Kidney epithelial cell (primary cell): Measurements from ENCODE around the gene TTC9B. TPM values are rescaled to one million over a fixed set of nuclear protein-coding genes. Genes with fewer than 3 reads are reported as not detected.

ENCODE experiments used
- DNase-seq: peaks from one replicate; pipeline ENCODE4 v3.0.0-alpha.2; 2010; ENCODE audit warnings: low read depth
- H3K27me3 ChIP-seq: 2 replicates; pipeline ENCODE4 v1.6.0; 2011; ENCODE audit warnings: low read length; ENCODE audit not compliant: control insufficient read depth, insufficient read depth
- H3K36me3 ChIP-seq: 2 replicates; pipeline ENCODE4 v1.5.1; 2011; ENCODE audit warnings: low read length; ENCODE audit not compliant: control insufficient read depth, insufficient read depth
- H3K4me3 ChIP-seq: 2 replicates; pipeline ENCODE4 v1.5.1; 2011; ENCODE audit warnings: low read depth, mild to moderate bottlenecking, control low read depth, low read length
- total RNA-seq: library from RNA; depleted of rRNA; stranded (reverse); fragments of >200 nt; gene quantifications from 2 replicates; pipeline ENCODE4 v1.2.3, GENCODE V29; 2015
- TF ChIP-seq, protein P1 (sequence below): IDR thresholded peaks from 2 replicates; pipeline ENCODE4 v1.5.1; 2011; ENCODE audit warnings: mild to moderate bottlenecking, moderate library complexity, low read length, control low read depth, inconsistent platforms; ENCODE audit not compliant: insufficient read depth, poor library complexity, severe bottlenecking

The TTC9B gene
- total RNA-seq, 1 donor from 2014 or later = not detected

DNA sequence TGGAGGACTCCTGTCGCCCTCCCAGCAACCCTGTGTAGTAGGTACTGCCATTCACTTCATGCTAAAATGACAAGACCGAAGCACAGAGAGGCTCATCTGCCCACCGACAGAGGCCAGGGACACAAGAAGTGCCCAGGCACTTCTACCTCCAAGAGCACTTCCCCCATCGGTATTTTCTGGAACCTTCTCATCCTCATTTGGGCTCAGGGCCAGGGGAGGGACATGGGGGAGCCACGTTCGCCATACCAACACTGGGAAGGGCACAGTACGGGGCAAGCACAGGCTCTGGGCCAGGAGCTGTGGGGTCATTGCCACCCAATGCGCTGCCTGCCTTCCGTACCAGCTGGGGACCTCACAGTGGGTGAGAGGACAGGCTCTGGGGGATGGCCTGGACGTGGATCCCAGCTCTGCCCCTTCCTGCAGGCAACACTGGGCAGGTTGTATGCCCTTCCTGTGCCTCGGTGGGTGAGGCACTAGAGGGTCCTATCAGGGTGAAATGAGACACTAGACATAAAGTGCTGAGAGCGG, 29.6 kb upstream of the TTC9B start:
- no peak for DNase-seq
- Histone ChIP-seq H3K27me3 (no peaks in the 10 kb centered on the region), H3K4me3 (no peak overlapping the region), H3K36me3 (no peaks in the 10 kb centered on the region)
- TF ChIP-seq, protein P1, sequence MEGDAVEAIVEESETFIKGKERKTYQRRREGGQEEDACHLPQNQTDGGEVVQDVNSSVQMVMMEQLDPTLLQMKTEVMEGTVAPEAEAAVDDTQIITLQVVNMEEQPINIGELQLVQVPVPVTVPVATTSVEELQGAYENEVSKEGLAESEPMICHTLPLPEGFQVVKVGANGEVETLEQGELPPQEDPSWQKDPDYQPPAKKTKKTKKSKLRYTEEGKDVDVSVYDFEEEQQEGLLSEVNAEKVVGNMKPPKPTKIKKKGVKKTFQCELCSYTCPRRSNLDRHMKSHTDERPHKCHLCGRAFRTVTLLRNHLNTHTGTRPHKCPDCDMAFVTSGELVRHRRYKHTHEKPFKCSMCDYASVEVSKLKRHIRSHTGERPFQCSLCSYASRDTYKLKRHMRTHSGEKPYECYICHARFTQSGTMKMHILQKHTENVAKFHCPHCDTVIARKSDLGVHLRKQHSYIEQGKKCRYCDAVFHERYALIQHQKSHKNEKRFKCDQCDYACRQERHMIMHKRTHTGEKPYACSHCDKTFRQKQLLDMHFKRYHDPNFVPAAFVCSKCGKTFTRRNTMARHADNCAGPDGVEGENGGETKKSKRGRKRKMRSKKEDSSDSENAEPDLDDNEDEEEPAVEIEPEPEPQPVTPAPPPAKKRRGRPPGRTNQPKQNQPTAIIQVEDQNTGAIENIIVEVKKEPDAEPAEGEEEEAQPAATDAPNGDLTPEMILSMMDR = no peak

DNA sequence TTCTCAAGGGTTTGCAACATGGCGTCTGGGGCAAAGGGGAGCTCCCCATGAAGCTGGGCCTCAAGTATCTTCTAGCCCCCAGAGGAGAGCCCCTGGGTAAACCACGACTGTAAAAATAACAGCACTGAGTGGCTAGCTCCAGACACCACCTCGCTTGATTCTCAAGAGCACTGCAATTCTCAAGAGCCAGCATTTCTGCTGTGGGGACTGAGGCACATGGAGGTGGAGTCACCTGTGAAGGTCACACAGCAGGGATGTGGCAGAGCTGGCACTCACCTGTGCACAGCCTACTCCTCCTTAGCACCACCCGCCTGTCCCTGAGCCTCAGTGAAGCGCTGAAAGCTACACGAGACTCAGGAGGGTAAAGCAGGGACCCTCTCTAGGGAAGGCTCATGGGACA, 29.0 kb upstream of the TTC9B start:
- TF ChIP-seq, protein P1 = no peak
- no peaks in the 10 kb centered on the region for H3K36me3 ChIP-seq
- DNase-seq = no peak
- no peaks in the 10 kb centered on the region for H3K27me3 ChIP-seq
- no peak overlapping the region for H3K4me3 ChIP-seq

DNA sequence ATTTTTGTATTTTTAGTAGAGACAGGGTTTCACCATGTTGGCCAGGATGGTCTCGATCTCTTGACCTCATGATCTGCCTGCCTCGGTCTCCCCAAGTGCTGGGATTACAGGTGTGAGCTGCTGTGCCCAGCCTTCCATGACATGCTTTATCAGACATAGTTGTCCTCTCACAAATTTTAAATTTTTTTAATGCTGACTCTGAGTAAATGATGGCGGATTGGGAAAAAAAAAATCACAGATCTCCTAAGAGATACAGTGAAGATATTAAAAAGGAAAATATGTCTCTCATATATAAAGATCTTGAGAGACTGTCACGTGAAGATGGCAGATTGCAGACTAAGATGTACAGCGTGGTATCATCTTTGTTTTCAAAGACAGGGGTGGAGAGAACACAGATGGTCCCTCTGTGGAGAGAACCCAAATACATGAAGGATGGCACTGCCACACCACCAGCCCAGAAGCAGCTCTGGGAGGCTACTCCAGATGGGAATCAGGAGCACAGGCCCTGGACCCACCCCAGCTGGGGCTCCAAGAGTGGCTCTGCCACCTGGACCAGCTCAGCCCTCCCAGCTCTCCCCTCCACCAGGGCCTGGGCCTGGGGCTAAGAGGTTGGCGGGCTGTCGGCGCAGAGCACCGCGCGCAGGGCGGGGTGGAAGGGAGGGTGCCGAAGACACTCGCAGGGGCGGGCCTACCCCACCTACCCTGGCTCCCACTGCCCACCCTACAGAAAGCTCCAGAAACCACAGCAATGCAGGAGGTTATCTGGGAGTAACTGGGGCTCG, 28.3 kb upstream of the TTC9B start:
- DNase-seq = no peak
- TF ChIP-seq, protein P1 = no peak
- Histone ChIP-seq H3K36me3 (no peaks in the 10 kb centered on the region), H3K27me3 (no peaks in the 10 kb centered on the region), H3K4me3 (no peak overlapping the region)

DNA sequence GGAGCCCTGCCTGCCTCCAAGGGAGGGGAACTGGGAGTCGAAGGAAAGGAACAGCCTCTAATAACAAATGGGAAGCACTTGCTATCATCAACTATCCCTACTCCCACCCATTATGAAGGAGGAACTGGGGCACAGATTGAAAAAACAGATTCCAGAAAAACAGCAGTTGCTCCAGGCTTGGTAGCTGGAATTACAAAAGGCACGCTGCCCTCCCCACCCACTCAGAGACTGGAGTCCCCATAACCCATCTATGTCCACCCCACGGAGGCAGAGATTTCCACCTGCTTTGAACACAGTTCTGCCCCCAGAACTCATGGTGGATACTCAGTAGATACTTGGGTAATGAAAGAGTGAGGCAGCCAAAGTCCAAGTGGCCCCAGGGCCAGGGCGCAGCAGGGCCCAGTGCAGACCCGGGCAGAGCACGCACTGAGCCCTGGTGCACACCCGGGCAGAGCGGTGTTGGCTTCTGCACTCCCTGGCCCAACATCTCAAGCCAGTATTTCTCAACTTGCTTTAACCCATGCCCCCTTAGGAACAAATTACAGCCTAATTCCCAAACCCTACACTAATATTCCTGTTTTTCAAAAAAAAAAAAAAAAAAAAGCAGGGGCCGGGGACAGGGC, 27.4 kb upstream of the TTC9B start:
- Histone ChIP-seq H3K4me3 (no peak overlapping the region), H3K36me3 (no peaks in the 10 kb centered on the region), H3K27me3 (no peaks in the 10 kb centered on the region)
- no peak for DNase-seq
- TF ChIP-seq, protein P1 = no peak

DNA sequence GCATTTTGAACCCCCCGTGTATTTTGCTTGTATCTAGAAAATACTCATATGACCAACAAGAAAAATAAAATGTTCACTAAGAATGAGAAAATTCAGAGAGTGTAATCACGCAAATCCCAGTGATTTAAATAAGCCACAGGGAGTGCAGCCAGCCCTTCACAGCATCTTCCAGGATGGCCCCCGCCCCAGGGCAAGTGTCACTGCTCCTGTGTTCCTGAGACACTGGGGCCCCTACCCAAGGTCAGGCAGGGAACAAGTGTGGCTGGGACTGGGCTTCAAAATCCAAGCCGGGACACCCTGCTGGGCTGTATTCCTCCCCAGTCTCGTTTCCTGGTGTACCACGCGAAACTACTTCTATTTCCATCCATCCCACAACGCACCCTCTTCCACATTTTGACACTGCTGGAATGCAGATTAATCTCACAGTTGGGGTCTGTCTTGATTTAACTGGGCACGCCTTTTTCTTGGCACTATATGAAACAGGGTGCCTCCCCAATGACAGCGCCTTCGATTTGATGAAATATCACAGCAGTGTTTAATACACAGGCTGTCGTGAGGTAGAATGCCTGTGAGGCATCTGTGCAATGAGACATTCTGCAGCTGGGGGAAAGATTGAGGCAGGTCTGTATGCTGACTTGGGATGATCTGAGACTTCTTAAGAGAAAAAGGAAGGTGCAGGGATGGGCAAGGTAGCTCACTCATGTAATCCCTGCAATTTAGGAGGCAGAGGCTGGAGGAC, 26.6 kb upstream of the TTC9B start:
- Histone ChIP-seq H3K4me3 (no peak overlapping the region), H3K36me3 (no peaks in the 10 kb centered on the region), H3K27me3 (no peaks in the 10 kb centered on the region)
- TF ChIP-seq, protein P1 = no peak
- DNase-seq = no peak
